HG03175 (cell line): ENCODE measurements around the gene VPS26C.
A peak's percentile ranks its signal among the peaks of the same experiment; 100 is the strongest.

ENCODE experiments used
- ATAC-seq: cut with Tn5 transposase; IDR thresholded peaks from one replicate; pipeline ENCODE4 v1.9.1; 2021; ENCODE audit warnings: mild to moderate bottlenecking, moderate library complexity; ENCODE audit not compliant: unreplicated experiment

The VPS26C gene

DNA sequence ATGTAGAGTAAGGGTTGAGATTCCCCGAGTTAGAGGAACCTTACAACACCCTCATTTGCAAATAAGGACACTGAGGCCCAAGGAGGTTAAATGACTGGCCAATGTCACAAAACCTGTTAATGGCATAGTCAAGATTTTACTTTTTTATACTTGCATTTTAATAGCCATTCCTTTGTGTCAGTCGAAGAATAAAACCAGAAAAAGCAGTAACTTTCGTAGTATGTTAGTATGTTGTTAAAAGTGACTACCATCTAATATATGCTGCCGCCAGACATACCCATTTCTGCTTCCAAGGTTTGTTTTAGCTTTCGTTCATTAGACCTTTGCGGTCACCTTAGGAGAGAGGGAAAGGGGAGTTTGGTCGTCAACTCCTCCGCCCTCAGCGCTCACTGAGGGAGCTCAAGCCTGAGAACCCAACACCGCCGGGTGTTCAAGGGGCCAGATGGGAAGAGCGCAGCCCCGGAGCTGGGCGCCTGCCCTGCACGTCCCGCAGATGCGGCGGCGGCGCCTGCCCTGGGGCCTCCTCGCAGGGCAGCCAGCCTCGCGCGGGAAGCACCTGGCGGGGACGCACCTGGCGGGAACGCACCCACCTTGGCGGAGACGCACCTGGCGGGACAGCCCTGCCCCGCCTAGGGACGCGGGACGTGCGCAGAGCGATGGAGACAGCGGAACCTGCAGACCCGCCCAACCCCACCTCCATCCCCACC, 466 bp downstream of the VPS26C start:
- peak; percentile 4 for ATAC-seq

DNA sequence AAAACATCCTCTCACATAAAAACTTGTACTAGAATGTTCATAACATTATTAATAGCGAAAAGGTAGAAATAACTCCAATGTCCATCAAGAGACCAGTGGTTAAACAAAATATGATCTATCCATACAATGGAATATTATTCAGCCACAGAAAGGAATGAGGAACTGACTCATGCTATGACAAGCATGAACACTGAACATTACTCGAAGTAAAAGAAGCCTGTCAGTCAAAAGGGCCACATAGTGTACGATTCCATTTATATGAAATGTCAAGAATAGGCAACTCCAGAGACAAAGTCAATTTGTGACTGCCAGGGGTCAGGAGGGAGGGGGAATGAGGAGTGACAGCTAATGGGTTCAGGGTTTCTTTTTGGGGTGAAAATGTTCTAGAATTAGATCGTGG, 2.3 kb downstream of the VPS26C start:
- no peak for ATAC-seq

DNA sequence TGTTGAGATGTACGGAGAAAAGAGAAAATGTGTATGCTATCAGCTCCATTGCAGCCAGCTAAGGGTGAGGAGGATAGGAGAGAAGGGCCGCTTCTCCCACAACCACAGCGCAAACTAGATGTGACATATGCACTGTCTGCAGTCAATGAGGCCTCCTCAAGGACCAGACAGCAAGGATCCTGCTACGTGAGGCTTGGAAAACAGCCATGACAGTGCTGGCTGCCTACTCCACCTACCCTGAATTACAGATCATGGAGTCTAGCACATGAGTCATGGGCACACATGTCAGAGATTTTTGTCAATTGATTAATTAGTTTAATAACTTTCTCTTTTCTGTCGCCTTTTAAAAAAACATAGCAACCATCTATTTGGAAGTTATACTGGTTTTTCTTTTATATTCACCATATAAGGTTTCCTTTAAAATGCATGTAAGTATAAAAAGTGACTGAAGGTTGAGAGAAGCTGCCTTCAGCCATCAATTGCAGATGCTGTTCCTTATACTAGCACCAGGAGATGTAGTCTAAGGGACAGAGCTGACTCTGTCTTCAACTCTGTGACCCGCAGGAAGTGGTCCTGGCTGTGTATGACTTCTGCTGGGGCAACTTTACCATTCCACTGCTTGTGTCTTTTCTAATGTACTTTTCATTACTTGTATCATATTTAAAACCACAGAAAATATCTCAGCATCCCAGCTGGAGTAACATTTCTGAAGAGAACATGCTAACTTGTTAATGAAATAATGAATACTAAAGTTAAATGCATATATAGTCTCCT, 3.1 kb downstream of the VPS26C start:
- ATAC-seq: no peak

DNA sequence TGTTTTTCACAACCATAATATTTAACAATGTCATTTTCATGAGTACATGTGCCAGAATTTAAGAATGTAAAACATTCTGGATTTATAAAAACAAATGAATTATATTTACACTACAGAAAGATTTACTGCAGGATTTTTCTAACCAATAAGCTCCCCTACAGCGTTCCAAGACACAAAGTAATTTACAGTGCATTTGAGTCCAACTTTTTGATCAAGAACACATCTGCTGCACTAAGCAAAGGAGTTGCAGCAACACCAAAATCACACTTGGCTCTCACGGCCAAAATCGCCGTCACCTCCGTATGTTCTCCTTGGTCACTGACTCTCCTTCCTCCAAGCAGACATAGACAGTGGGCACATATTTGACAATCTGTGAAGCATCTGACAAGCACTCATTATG, 7.7 kb downstream of the VPS26C start:
- ATAC-seq: no peak

DNA sequence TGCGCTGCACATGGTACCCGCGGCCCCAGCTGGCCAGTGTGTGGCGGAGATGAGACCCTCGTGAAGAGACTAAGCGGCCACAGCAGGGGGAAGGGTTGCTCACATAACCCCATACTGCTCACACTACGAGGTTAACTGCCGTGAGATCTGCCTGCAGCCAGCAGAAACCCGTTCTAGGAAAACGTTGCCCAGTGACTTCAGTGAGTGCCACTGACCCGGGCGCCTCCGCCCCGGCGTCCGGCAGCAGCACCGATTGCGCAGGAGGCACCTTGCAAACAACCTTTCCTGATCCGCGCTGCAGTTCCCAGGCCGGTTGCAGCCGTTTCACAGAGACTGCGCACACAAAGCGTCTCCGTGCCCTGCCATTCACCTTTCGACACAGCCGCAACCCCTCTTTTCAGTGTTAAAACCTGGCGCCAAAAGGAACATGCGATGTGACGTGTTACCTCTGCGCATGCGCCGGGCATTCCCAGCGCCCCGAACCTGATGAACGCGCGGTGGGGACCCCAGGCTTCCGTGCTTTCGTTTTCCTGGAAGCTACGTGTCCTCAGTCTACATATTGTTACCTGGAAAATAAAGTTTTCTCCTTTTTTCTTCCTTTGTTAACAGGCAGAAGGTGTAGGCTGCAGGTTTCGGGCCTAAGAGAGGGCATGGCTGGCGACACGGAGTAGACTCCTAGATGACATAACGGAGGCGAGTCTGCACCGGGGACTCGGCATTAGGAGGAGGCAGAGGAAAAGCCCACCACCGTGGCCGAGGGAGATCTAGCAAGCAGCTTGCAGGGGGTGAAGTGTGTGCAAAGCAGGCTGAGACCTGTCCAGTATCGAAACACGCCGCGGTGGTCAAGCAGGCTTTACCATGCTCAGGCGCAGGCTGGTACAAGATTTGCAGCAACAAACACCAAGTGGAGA, 8.9 kb downstream of the VPS26C start:
- ATAC-seq: peak; percentile 79

DNA sequence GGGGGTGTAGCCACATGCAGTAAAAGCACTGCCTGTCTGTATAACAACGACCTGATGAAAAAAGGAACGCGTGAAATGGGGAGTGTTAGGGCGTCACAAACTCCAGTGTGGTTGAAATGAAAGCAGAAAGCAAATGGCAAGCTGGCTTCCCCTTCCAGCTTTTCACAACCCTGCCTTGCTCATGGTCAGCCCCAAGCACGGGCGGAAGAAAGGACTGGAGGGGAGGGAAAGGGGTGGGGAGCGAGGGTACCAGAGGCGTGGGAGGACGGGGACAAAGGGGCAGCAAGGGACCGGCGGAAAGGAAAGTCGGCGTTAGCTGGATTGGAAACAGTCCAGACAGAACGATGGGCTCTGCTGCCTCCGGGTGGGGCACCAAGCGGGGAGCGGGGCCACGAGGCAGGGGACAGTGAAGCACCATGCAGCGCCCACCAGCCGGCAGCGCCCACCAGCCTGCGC, 9.6 kb downstream of the VPS26C start:
- ATAC-seq: peak; percentile 47

- ATAC-seq: no peak
Observed at GRCh38 chr21:37253991-37254390, 13.1 kb downstream of the VPS26C start.

DNA sequence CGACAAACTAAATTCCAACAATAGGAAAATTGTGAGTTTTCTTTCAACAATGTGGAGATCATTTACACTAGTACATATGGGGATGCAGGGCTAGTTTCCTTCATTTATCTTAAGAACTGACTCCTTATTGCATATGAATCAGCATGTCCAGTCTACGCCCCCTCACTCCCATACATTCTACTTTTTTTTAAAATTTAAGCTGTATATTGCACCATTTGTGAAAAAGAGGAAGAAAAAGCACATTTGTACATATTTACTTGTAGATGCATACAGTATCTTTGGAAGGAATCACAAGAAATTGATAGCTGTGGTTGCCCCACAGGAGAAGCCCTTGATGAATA, 15.9 kb downstream of the VPS26C start:
- ATAC-seq: no peak

- ATAC-seq: no peak
Observed at GRCh38 chr21:37249112-37249904, 17.8 kb downstream of the VPS26C start.

DNA sequence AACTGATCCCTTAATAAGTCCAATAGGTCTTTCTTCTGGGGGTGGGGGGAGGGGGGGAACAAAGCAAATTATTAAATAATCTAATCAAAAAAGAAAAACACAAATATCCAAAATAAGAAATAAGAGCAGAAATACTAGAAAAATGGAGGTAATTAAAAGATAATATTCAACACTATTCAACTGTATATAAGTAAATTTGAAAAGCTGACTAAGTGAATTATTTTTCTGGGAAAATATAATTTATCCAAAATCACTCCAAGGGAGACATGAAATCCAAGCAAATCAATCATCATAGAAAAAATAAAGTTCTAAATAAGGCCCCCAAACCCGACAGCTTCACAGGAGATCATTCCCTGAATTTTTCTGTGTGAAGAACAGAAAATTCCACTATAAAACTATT, 18.8 kb downstream of the VPS26C start:
- ATAC-seq: no peak

DNA sequence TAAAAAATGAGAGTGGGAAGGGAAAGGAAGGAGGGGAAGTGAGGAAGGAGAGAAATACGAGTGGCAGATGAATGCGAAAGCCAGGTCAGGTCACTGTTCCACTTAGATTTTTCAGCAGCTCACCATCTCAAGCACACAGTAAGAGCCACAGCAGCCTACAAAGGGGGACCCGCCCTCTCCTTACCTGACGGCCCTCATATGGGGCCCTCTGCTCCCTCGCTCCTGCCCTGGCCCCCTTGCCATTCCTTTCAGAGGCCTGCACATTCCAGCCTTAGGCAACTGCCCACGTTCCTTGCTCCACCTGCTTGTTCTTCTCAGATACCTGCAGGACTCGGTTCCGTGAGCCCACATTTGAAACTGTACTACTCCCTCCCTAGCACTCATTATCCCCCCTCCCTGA, 22.0 kb downstream of the VPS26C start:
- no peak for ATAC-seq

DNA sequence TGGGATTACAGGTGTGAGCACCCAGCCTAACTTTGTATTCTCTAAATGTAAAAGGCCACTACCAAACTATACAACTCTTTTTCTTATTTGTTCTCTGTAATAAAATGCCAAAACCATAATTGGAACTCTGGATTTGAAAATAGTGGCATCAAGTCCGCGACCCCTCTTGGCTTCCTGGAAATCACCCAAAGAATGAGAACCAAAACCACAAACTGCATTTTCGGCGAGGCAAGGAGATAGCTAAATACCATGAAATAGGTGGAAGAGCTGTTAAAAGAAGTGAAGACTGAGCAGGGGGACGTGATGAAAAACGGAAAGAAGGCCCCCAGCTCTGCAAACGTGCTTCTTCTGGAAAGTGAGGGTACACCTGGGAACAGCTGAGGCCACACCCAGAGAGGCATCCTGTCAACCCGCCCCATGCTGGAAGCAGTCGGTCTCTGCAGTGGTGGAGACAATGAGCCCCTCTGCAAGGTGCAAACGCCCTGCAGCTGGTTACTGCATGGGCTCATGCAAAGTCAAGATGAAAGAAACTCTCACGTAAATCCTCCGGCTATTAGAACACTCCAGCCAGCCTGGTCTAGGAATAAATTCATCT, 22.5 kb downstream of the VPS26C start:
- no peak for ATAC-seq

- no peak for ATAC-seq
Observed at GRCh38 chr21:37243961-37244360, 23.2 kb downstream of the VPS26C start.

DNA sequence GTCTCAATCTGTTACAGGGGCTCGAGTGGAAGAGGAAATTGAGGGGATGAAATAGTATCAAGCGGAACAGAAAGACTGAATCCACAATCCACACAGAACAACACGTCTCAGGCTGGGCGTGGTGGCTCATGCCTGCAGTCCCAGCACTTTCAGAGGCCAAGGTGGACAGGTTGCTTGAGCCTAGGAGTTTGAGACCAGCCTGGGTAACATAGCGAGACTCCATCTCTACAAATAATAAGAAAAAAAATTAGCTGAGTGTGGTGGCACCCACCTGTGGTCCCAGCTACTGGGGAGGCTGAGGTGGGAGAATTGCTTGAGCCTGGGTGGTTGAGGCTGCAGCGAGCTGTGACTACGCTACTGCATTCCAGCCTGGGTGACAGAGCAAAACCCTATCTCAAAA, 25.7 kb downstream of the VPS26C start:
- ATAC-seq: no peak

DNA sequence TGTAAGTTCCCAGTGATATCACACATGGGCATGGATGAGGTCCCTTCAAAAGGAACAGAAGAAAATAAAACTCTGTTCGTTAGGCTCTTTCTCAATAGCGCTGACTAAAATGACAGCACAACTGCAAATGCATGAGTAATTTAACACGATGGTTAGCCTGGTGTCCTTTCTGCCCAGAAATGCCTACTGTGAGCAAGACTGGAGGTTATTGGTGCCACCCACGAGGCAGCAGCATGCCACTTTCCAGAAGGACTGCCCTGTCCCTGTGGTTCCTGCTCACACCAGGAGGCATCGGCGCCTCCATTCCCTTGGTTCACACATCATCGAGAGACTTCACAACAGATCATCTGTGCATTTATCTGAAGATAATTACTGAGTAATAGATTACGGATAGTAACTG, 26.2 kb downstream of the VPS26C start:
- no peak for ATAC-seq

- ATAC-seq: no peak
Observed at GRCh38 chr21:37237764-37238163, 29.4 kb downstream of the VPS26C start.

- no peak for ATAC-seq
Observed at GRCh38 chr21:37237346-37237745, 29.8 kb downstream of the VPS26C start.

- ATAC-seq: no peak
Observed at GRCh38 chr21:37233551-37234146, 33.5 kb downstream of the VPS26C start.

- ATAC-seq: peak; percentile 62
Observed at GRCh38 chr21:37232274-37233018, 34.7 kb downstream of the VPS26C start.
